ENCODE data around the gene LVRN.

The LVRN gene

GRCh38 chr5:116025866-116026265 is 63.6 kb downstream of the LVRN start:
- Mint-ChIP-seq H3K9me3 (no peaks in the 10 kb centered on the region), H3K27ac (no peak overlapping the region), H3K4me3 (no peak overlapping the region), H3K4me1 (peaks cover 14% of the 10 kb centered on the region), H3K27me3 (ENCODE audit: low read depth, poor library complexity) (peaks cover 4% of the 10 kb centered on the region), H3K36me3 (ENCODE audit: low read depth) (no peaks in the 10 kb centered on the region)
- no peak for TF ChIP-seq CTCF (IDR thresholded peaks at IDR 0.05)
- DNase-seq = no peak

DNA sequence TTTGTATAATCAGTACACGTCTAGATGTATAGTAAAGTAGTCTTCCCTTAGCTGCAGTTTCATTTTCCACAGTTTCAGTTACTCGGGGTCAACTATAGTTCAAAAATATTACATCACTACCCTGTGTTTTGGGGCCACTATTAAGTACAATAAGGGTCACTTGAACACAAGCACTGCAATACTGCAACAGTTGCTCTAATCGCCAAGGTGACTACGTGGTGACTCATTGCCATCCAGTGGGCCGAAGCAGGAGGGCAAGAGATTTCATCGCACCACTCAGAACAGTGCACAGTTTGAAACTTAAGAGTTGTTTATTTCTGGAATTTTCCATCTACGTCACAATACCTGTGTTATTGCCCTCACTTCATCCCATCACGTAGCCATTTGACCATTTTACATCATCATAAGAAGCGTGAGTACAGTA is 69.8 kb downstream of the LVRN start, which contains the start of gene ARL14EPL:
TSS of gene ARL14EPL (plus strand) at position 379 of the 424 bp plus-strand sequence. CDS start 18,994 bp downstream, outside the sequence.
- Mint-ChIP-seq H3K27ac (no peak within 1 kb of the TSS), H3K9me3 (no peaks in the 10 kb centered on the region), H3K27me3 (ENCODE audit: low read depth, poor library complexity) (peaks cover 7% of the 10 kb centered on the region), H3K36me3 (ENCODE audit: low read depth) (no peaks in the 10 kb centered on the region), H3K4me3 (no peak within 1 kb of the TSS), H3K4me1 (no peaks in the 10 kb centered on the region)
- peak; percentile 8 for TF ChIP-seq CTCF (IDR thresholded peaks at IDR 0.05)
- no peak for DNase-seq

DNA sequence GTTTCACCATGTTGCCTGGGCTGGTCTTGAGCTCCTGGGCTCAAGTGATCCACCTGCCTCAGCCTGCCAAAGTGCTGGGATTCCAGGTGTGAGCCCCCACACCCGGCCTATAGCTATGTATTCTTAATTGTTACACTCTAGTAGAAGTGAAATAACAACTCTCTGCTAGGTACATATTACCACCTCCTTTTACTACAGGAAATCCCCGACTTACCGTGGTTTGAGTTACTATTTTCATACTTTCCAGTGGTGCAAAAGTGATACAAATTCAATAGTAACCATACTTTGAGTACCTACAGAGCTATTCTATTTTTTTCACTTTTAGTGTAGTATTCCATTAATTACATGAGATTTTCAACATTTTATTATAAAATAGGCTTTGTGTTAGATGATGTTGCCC is 70.7 kb downstream of the LVRN start:
- Mint-ChIP-seq H3K4me1 (no peaks in the 10 kb centered on the region), H3K4me3 (no peak overlapping the region), H3K27ac (no peak overlapping the region), H3K9me3 (no peaks in the 10 kb centered on the region), H3K36me3 (ENCODE audit: low read depth) (no peaks in the 10 kb centered on the region), H3K27me3 (ENCODE audit: low read depth, poor library complexity) (peaks cover 7% of the 10 kb centered on the region)
- TF ChIP-seq CTCF (IDR thresholded peaks at IDR 0.05) = no peak
- DNase-seq = no peak

- no peak overlapping the region for H3K4me3 Mint-ChIP-seq
- no peak for TF ChIP-seq CTCF (IDR thresholded peaks at IDR 0.05)
- H3K4me1 Mint-ChIP-seq = no peaks in the 10 kb centered on the region
- H3K27me3 Mint-ChIP-seq (ENCODE audit: low read depth, poor library complexity) = peaks cover 8% of the 10 kb centered on the region
- DNase-seq = no peak
- no peaks in the 10 kb centered on the region for H3K9me3 Mint-ChIP-seq
- H3K36me3 Mint-ChIP-seq (ENCODE audit: low read depth) = no peaks in the 10 kb centered on the region
- H3K27ac Mint-ChIP-seq = no peak overlapping the region
Measured at GRCh38 chr5:116035123-116035522, 72.8 kb downstream of the LVRN start.

DNA sequence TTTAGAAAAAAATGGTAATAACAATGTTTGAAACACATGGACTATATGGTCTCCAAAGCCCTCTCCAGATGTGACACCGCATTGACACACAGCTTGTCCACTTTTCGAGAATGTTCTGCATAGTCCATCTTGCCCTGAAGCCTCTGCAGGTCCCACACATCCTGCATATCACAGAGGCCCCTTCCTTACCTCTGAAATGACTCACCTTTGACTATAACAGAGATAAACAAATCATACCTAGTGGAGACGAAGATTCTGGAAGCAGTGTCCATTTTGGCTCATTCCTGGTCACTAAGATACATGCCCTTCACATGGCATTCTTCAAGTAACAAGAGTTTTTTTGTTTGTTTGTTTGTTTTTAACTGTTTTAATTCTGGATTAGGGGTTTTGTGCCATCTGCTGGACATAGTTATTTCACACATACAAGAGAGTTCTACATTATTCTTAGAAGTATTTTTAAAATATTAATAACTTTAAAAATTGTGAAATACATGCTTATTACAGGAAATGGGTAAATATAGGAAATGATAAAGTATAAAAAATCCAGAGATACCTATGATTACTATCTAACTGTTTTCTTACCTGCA is 75.1 kb downstream of the LVRN start:
- no peak overlapping the region for H3K27ac Mint-ChIP-seq
- no peak for DNase-seq
- H3K4me3 Mint-ChIP-seq = no peak overlapping the region
- H3K27me3 Mint-ChIP-seq (ENCODE audit: low read depth, poor library complexity) = peaks cover 12% of the 10 kb centered on the region
- no peaks in the 10 kb centered on the region for H3K36me3 Mint-ChIP-seq (ENCODE audit: low read depth)
- TF ChIP-seq CTCF (IDR thresholded peaks at IDR 0.05) = no peak
- H3K4me1 Mint-ChIP-seq = no peaks in the 10 kb centered on the region
- H3K9me3 Mint-ChIP-seq = no peaks in the 10 kb centered on the region

DNA sequence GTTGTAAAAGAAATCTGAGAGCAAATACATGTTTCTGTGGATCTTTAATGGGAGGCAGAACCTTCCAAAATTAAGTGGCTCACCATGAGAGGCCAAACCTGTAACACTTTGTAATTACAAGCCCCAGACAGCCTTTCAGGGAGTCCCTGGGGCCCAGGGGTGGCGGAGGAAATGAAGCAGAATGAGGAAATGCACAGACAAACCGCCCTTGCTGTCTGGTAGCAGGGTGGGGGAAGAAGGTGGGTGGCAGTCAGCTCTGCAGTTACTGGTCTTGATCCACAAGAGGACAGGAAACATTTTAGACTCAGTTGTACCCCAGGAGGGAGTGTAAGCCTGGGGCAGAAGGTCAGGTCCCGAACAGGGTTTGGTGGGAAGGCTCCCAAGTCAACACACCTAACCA is 76.5 kb downstream of the LVRN start:
- H3K27me3 Mint-ChIP-seq (ENCODE audit: low read depth, poor library complexity) = peaks cover 12% of the 10 kb centered on the region
- no peak overlapping the region for H3K4me3 Mint-ChIP-seq
- TF ChIP-seq CTCF (IDR thresholded peaks at IDR 0.05) = no peak
- H3K9me3 Mint-ChIP-seq = no peaks in the 10 kb centered on the region
- H3K27ac Mint-ChIP-seq = no peak overlapping the region
- no peak for DNase-seq
- no peaks in the 10 kb centered on the region for H3K36me3 Mint-ChIP-seq (ENCODE audit: low read depth)
- no peaks in the 10 kb centered on the region for H3K4me1 Mint-ChIP-seq

Measured in nephron progenitor cell (in vitro differentiated cells).